Measurements from ENCODE around the gene SOCS2.

SOCS2 gene

DNA sequence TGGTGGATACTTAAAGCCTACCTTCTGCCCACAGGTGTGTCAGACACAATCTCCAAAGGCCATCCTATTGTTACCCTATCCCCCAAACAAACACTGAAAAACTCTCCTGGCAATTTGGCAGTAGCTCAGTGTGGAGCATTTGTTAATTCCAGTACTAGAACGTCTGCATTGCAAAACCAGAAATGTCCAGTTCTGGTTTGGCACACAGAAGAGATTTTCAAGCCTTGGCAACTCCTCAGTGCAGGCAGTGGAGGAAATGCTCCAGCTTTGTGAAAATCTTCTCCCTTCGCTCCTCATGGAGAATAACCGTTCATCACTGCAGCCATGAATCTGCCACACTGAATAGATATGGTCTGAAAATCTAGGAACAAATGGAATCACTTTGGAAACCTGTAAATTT, 5.3 kb upstream of the SOCS2 start:
- no peak for DNase-seq (ENCODE audit: low read depth)

DNA sequence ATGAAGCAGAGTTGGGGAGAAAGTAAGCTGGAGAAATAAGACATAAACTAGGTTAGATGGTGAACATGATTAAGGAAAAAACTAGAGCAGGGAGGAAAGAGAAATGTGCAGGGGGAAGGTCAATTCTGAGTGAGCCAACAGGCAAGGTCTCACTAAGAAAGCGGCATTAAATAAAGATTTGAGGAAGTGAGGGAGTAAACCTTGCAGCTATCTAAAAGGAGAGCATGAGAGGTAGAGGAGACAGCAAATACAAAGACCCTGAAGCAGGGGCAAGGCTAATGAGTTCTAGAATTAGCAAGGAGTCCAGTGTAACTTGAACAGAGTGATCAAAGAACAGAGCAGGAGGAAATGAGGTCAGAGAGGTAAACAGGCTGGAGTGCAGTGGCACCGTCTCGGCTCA, 4.4 kb upstream of the SOCS2 start:
- no peak for DNase-seq (ENCODE audit: low read depth)

DNA sequence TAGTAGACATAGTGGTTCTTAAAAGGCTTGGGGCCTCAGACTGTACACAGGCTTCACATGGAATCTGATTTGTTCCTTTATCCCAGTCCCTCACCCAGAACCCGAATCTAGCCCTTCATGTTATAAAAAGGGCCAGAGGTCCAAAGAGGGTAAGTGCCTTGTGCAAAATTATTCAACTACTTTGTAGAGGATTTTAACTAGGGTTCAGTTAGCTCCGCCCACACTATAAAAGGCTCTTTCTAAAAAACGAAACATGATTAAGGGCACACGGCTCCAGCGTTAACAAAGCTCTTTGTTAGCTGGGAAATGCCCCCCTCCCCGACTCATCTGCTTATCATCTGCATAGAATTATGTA, 3.2 kb upstream of the SOCS2 start:
- no peak for DNase-seq (ENCODE audit: low read depth)

DNA sequence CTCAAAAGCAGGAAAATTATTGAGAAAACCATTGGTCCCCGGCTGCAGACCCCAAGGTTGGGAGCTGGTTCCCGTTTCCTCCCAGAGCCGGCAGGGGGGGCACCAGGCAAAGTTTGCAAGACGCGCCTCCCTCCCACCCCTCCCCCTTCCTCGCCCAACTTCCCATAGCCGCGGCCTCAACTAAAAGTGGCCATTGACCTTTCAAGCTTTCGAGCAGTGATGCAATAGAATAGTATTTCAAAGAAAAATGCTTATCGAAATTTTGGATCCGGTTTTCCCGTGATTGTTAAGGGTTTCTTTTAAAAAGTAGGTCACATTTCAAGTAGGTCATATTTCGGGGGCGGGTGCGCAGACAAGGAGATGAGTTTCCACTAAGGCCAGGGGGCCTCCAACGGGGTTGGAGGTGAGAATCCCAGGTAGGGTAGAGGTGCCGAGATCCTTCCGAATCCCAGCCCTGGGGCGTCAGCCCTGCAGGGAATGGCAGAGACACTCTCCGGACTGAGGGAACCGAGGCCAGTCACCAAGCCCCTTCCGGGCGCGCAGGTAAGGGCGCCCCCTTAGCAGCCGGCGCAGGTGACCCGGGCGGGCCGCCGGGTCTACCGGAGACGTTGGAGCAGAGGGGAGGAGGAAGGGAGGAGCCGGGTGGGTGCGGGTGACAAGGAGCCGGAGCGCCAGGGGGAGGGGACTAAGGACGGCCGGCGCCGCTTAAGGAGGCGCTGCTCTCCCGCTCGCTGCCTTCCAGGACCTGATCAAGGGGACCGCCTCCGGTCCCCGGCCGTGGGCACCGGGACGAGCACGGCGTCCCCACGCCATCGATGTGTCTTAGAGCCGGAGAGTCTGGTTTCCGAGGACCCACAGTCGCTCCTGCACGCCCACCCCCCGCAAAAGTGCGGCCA, 2.6 kb upstream of the SOCS2 start:
- DNase-seq (ENCODE audit: low read depth), result peak; percentile 39

DNA sequence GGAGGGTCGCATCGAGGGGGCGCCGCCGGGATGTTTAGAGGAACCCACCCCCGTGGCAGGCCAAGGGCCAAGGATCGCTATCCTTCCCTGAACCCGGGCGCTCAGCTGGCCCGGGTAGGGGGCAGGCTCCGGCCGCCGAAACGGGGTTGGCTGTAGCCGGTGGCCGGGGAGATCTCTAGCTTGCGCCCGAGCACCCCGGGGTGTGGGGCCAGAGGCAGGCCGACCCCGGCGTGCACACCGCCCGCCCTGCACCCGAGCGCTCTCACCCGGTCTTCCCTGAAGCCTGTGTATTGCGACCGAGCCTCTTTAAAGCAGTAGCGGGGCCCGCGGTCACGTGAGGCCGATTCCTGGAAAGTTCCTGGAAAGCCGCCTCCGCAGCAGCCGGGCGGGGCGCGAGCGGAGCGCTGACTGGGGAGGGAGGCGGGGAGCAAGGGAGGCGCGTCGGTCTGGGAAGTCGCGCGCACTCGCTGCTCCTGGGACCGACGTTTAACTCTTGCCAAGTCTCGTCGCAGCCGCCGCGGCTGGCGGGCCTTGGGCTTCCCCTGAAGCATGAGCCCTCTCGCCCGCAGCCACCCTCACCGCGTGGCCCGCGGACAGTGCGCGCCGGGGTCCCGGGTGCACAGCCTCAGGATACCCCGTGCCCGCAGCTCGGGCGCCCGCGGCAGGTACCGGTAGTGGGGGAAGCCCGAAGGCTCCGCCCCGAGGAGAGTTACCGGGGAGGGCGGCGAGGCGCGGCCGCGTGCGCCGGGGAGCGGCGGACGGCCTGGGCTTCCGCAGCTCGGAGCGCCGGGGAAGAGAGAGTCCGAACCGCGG, 1.7 kb upstream of the SOCS2 start:
- DNase-seq (ENCODE audit: low read depth), result peak; percentile 75

DNA sequence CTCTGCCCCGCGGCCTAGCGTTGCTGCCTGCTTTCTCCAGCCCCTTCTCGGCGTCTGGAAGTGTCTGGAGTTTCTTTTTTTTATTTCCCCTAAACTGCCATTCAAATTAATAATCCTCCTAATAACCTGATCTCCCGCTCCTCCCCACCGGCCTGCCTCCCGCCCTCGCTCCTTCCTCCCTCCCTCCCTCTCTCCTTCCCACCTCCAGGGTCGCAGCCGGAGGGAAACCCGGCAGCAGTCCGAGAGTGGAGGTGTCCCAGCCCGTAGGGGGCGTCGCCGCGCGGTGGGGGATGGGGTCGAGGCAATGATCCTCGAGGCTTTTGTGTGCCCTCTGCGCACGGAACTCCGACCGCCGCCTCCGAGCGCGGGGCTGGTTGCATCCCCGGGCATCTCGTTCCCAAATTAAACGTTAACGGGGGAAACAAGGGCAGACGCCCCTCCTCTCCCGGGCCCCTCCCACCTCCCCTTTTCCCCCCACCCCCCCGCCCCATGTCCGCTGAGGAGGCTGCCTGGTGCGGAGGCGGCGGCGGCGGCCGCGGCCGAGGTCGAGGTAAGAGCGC, 1.0 kb upstream of the SOCS2 start:
- DNase-seq (ENCODE audit: low read depth), result peak; percentile 40

DNA sequence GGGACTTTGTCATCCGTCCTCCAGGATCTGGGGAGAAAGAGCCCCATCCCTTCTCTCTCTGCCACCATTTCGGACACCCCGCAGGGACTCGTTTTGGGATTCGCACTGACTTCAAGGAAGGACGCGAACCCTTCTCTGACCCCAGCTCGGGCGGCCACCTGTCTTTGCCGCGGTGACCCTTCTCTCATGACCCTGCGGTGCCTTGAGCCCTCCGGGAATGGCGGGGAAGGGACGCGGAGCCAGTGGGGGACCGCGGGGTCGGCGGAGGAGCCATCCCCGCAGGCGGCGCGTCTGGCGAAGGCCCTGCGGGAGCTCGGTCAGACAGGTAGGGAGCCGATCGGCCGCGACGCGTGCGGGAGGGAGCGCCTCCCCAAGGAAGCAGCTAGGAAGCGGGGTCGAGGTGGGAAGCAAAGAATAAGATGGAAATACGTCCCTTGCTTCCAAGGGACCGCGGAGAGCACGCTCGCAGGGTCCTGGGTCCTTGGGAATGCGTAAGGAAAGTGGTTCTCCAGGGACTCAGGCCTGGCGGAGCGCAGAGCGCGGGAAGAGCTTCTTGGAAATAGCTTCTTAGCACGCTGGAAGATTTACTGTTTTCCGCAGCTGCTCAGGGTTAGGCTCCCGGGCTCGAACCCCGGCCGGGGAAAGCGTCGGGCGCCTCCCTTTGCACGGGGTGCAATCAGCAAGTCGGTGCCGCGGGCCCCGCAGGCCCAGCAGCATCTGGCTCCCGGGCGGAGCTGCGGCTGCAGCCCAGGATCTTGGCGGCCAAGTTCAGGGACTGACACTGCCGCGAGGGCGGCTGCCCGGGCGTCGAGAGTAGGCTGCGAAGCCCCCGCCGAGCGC, 457 bp downstream of the SOCS2 start:
- peak; percentile 2 for DNase-seq (ENCODE audit: low read depth)

DNA sequence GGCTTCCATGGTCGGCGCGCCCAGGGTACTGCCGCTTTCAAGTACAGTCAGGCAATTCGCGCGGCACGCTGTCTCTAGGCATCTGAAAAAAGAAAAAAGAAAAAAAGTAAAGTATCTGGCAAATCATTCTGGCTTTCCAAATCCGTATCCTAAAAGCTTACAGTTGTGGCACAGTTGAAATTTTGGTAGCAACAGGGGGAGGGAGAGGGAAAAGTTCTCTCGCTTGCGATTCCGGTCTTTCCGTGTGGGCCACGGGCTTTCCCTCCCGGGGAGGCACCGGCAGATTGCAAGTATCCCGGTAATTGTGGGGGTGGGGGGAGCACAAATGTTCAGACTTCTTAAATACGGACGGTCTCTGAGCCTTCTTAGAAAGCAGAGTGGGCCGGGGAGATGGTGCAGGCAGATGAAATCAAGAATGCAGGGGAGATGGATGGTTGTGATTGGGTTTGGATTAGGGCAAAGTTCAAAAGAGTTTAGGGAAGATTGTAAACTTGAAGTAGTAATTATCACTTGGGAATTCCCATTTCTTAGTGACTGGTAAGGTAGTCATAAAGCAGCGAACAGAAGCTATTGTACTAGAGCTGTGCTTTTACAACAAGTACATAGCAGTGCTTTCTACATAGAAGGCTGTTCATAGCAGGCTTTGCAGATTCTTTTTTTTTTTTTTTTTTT, 1.2 kb downstream of the SOCS2 start:
- DNase-seq (ENCODE audit: low read depth), result no peak

DNA sequence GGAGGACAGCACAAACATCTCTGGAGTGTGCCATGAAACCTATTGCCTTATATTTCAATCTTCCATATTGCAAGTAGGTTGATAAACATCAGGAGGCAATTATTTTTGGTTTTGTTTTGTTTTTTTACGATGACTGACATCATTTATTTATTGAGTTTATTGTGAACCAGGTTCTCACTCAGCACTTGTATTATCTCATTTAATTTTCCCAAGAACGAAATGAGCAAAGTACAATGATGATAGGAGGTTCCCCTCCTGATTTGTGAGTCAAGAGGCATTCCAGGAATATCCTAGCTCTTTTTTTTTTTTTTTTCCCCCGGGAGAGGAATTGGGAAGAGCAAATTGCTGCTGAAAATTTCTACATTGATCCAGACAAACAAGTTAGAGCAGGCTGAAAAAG, 4.7 kb downstream of the SOCS2 start:
- no peak for DNase-seq (ENCODE audit: low read depth)

DNA sequence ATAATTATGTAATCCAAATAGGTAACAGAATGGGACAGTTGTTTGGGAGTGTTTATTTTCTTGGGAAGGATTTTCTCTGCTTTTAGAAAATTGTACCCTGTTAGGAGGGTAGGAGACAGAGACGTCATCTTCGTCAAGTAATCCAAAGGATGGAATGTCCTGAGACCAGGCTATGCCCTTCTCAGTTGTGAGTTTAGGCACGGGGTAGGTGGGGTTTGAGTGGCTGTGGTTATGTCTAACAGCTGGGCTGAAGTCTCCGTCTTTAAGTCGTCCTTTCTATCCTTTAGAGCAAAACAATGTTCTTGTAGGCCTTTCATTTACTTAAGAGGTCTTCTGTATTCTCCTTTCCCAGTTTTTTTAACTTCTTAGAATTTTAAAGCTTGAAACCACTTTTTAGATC, 5.7 kb downstream of the SOCS2 start:
- DNase-seq (ENCODE audit: low read depth), result no peak

DNA sequence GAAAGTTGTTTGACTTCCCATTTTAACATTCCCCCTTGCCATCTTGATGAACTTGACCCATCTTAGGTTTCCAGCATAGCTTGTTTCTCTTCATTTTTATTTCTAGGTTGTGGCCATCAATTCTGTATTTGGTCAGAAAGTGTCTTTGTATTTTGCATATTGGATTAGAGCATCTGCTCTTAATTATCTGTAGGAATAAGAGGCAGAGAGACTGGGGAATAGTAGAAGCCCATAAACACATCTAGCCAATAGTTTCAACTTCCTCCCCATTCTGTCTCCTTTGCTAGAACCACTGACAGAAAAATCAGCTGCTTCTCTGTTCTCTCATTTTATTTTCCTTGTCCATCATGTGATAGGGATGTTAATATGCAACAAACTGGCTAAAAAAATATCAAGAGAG, 8.2 kb downstream of the SOCS2 start:
- no peak for DNase-seq (ENCODE audit: low read depth)

DNA sequence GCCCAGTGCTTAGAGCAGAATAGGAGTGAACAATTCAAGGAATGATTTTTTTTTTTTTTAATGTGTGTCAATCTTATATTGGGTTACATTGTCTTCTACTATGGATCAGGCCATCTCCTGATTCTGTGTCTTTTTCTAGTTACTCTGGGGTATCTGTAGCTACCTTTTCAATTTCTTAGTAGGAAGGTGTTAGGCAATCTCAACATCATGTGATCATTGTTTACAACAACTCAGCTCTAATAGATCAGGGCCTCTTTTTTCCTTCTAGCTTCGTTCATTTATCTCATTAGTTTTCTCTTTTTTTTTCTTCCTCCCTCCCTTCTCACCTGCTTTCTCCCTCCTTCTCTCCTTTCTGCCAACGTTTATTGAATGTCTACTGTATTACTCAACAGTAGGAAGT, 8.9 kb downstream of the SOCS2 start:
- DNase-seq (ENCODE audit: low read depth), result no peak

DNA sequence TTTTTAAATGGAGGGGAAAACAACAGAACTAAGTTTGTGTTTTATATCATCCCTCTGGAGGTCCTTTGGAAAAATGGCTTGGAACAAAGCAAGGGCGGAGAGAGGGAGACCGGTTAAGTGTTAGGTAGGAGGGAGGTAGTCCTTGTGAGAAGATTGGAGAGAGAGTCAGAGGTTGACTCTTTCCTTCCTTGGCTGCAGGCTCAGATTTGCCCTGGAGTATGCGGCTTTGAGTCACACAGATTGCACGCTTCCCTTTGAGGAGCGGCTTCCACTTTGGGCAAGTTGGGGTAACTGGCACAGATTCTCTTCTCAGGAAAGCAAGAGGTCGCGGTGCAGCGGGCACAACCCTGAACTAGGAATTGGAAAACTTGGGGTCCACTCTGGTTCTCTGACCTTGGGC, 9.9 kb downstream of the SOCS2 start:
- DNase-seq (ENCODE audit: low read depth), result no peak

DNA sequence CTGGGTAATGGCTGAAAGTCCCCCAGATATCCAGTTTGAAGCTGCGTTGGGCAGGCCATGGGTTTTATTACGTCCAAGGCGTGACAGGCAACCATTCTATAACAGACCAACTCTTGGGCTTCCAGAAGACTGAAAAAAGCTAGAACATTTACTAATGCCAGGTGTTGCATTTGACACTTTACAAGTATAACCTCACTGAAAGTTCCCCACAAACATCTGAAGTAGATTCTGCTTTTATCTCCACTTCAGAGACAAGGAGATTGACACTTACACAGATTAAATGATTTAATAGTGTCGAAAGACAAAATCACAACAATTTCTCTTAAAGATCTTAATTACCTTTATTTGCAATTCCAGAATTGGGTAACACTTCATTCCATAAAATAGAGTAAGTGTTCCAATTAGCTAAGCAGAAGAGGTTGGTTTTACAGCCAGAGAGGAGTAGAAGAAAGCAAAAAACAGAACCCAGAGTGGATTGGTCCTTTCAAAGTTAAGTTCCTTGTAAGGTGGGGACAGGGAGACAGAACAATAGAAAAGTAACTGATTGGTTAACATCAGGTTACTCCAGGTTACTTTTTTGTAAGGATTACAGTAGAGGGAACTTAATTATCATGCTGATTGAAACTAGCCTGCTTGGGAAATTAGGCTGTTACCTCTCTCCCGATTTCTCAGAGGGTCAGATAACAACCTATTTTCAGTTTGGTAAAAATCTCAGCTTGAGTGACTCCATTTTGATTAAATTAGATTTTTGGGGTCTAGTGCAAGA, 11.3 kb downstream of the SOCS2 start:
- DNase-seq (ENCODE audit: low read depth), result no peak

DNA sequence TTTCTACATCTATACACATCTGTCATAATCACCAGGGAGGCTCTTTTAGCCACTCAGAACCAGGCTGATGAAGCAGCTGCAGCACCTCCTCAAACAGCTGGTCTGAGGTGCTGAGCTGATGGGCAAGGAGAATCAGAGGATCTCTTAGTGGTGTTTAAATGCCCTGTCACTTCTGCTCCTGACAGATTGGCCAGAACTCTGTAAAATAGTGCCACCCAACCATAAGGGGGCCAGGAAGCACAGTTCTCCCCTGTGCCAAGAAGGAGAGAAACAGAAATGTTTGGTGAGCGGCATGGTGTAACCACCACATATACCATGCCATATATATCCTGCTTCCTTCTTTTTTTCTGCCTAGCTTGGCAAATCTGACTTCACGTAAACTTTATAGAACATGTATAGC, 12.8 kb downstream of the SOCS2 start:
- DNase-seq (ENCODE audit: low read depth), result no peak

DNA sequence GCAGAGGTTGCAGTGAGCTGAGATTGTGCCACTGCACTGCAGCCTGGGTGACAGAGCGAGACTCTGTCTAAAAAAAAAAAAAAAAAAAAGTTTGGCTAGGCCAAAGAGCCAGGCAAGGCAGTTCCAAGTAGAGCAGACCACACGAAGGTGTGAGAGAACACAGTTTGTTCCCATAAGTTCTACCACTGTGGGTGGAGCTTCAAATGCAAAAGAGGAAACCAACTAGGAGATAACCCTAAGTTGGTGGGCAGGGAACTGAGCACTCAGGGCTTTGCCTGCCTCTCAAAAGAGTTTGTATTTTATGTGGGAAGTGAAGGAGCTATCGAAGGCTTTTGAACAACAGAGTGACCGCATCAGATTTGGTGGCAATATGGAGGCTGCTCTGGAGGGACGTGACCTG, 15.1 kb downstream of the SOCS2 start:
- DNase-seq (ENCODE audit: low read depth), result no peak

DNA sequence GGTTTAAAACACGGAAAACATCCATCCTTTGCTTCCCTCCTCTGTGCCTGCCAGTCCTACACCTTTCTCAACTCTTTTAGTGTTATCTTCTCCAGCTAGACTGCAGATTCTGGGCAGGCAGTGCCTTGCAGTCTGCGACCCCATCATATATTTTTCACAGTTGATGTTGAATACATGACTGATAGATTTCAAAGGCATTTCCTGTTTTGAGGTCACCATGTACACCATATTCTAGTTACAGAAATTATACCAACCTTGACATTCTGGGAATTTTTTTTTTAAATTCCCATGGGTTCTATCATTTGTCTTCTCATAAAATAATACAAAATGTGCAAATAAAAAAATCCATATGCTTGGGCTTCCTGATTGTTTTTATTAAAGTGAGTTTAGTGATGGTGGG, 16.6 kb downstream of the SOCS2 start:
- DNase-seq (ENCODE audit: low read depth), result no peak

DNA sequence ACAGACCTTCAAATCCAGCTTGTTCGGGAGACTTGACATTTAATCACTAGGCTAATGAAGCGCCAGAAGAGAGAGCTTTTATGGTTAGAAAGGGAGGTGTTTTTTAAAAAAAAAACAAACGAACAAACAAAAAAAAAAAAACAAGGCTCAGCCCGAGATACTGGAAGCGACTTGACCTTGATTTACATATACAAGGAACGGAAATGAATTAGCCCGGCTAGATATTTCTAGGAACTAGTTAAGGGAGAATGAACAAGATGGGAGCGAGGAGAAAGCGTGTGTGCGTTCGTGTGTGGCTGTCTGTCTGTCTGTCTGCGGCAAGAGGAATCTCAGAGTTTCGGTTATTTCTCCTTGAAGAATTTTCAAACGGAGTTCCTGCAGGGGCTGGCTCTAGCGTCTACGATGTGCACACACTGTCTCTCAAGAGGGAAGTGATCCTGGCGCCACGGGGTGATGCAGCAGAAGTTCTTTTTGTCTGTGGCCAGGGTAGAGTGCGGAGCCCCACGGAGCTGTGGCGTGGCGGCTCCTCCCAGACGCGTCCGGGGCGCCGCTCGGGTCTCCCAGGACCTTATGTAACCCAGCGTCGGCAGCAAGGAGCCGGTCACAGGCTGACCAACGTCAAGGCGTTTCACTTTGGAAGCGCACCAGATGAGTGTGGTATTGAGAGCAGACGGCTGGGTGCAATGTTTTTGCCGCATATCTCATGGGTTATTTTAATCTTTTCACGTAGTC, 18.8 kb downstream of the SOCS2 start:
- DNase-seq (ENCODE audit: low read depth), result peak; percentile 3

DNA sequence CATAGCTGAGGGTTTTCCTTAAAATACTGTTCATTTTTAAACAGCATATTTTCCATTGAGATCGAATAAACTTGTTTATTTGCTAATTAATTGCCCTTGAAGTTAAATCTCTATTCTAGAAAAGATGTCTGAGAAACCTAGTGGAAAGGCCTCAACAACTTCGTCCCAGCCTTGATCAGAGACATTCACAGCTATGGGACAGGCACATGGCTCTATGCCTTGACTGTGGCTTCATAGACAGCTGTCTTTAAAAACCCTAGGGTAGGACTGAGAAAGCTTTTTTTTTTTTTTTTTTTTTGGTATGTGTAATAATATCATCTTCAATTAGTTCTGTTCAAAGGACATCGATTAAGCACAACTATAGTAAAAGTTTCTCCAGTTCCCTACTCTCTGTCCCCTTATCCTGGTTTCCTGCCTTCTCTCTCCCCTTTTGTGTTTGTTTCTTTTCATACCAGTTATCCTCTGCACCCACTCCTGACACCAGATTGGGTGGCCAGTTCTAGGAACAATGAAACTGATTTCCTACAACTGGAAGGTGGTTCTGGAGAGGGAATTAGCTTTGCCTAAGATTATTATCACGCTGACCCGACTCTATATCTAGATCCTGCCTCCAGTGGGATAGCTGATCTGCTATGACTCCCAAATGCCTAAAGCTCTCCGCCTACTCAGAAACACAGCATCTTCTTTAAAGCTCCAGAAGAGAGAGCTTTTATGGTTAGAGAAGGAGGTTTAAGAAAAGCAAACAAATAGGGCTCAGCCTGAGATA, 20.3 kb downstream of the SOCS2 start:
- no peak for DNase-seq (ENCODE audit: low read depth)

Data from stimulated activated CD8-positive, alpha-beta memory T cell treated with anti-CD3 and anti-CD28 coated beads, Interleukin-15, amount 100 ng/mL, for 24 hours (primary cell).